Measurements from ENCODE around the gene BDNF. TPM values are rescaled to one million over a fixed set of nuclear protein-coding genes. Genes with fewer than 3 reads are reported as not detected.
A peak's percentile ranks its signal among the peaks of the same experiment; 100 is the strongest.
"Not testable (repeated sequence)": the region's sequence is repeated elsewhere in the genome, so short reads cannot be mapped to it uniquely, and the experiment has no call there.

Gene BDNF
- under 1 TPM in 1 of 4 donors, not detected in 3; 0.30 TPM for total RNA-seq

- no peak for DNase-seq (ENCODE audit: low spot score in 2 of 2)
- Histone ChIP-seq H3K4me1 (peaks cover 0 to 35% (median 15%) of the 10 kb centered on the region in 4 donors), H3K27ac (no peak within 1 kb of the TSS), H3K4me3 (peak within 1 kb of the TSS; percentile 25 to 55 (median 48)), H3K36me3 (no peaks in the 10 kb centered on the region), H3K27me3 (peaks cover 0 to 60% of the 10 kb centered on the region in 2 donors), H3K9me3 (no peaks in the 10 kb centered on the region)
- TF ChIP-seq CTCF (IDR thresholded peaks at IDR 0.05) = no peak
- no peak for TF ChIP-seq POLR2A (IDR thresholded peaks at IDR 0.05)
- no peak for TF ChIP-seq EP300 (IDR thresholded peaks at IDR 0.05)
- WGBS, 2 donors = 0 to 2% methylated on average over 42 to 55 of the region's 92 CpGs
These were observed at the start of gene BDNF for GRCh38 chr11:27700351-27701301. Gene BDNF, minus strand, starts transcription at chr11:27700455. Its CDS starts 41,891 bp downstream, at chr11:27658564.

- DNase-seq (ENCODE audit: low spot score in 2 of 2) = no peak
- TF ChIP-seq EP300 (IDR thresholded peaks at IDR 0.05) = no peak
- no peak for TF ChIP-seq POLR2A (IDR thresholded peaks at IDR 0.05)
- no peak for TF ChIP-seq CTCF (IDR thresholded peaks at IDR 0.05)
- Histone ChIP-seq H3K27me3 (no peaks in the 10 kb centered on the region), H3K36me3 (no peaks in the 10 kb centered on the region), H3K27ac (no peak overlapping the region), H3K9me3 (no peaks in the 10 kb centered on the region), H3K4me1 (no peaks in the 10 kb centered on the region), H3K4me3 (no peak overlapping the region)
- 39 to 42% methylated on average over 7 of the region's 7 CpGs for WGBS, 2 donors
These were observed 40.2 kb upstream of the BDNF start for GRCh38 chr11:27740362-27741013.

- 42% methylated on average over 1 of the region's 1 CpG for WGBS, 2 donors
- DNase-seq (ENCODE audit: low spot score in 2 of 2) = no peak
- H3K27ac ChIP-seq = no peak overlapping the region
- no peaks in the 10 kb centered on the region for H3K36me3 ChIP-seq
- H3K4me1 ChIP-seq = no peaks in the 10 kb centered on the region
- no peak for TF ChIP-seq POLR2A (IDR thresholded peaks at IDR 0.05)
- no peak overlapping the region for H3K4me3 ChIP-seq
- H3K9me3 ChIP-seq = no peaks in the 10 kb centered on the region
- H3K27me3 ChIP-seq = no peaks in the 10 kb centered on the region
These were observed 35.0 kb upstream of the BDNF start for GRCh38 chr11:27735281-27735680.

- not testable (repeated sequence) for H3K4me3 ChIP-seq; H3K36me3 ChIP-seq; DNase-seq (ENCODE audit: low spot score in 2 of 2); H3K27me3 ChIP-seq; H3K4me1 ChIP-seq; H3K27ac ChIP-seq; H3K9me3 ChIP-seq
- WGBS, 2 donors = 77 to 94% methylated on average over 7 of the region's 7 CpGs
These were observed 31.5 kb upstream of the BDNF start for GRCh38 chr11:27731803-27732202.

- no peaks in the 10 kb centered on the region for H3K36me3 ChIP-seq
- no peak for DNase-seq (ENCODE audit: low spot score in 2 of 2)
- H3K4me1 ChIP-seq = peaks cover 0 to 12% (median 3%) of the 10 kb centered on the region in 4 donors
- TF ChIP-seq CTCF (IDR thresholded peaks at IDR 0.05) = no peak
- TF ChIP-seq EP300 (IDR thresholded peaks at IDR 0.05) = no peak
- no peak for TF ChIP-seq POLR2A (IDR thresholded peaks at IDR 0.05)
- whole genome bisulfite sequencing, 2 donors = 65 to 69% methylated on average over 1 of the region's 1 CpG
- H3K4me3 ChIP-seq = no peak overlapping the region
- peaks cover 0 to 36% of the 10 kb centered on the region in 2 donors for H3K27me3 ChIP-seq
- no peak overlapping the region for H3K27ac ChIP-seq
- no peaks in the 10 kb centered on the region for H3K9me3 ChIP-seq
These were observed 26.7 kb upstream of the BDNF start for GRCh38 chr11:27726981-27727380.

- Histone ChIP-seq H3K27me3 (peaks cover 2 to 68% of the 10 kb centered on the region in 2 donors), H3K4me3 (no peak overlapping the region)
- WGBS, 2 donors = 80 to 93% methylated on average over 1 of the region's 1 CpG
These were observed 23.4 kb upstream of the BDNF start for GRCh38 chr11:27723687-27724086.

More at GRCh38 chr11:27723687-27724086, 23.4 kb upstream of the BDNF start:
- H3K36me3 ChIP-seq = no peaks in the 10 kb centered on the region
- DNase-seq (ENCODE audit: low spot score in 2 of 2) = no peak
- TF ChIP-seq EP300 (IDR thresholded peaks at IDR 0.05) (no peak), POLR2A (IDR thresholded peaks at IDR 0.05) (no peak), CTCF (IDR thresholded peaks at IDR 0.05) (no peak)
- H3K4me1 ChIP-seq = peaks cover 0 to 35% (median 11%) of the 10 kb centered on the region in 4 donors
- no peak overlapping the region for H3K27ac ChIP-seq
- H3K9me3 ChIP-seq = no peaks in the 10 kb centered on the region
